Progenitor cell of endocrine pancreas (in vitro differentiated cells): ENCODE data around the gene ABCG5. TPM values are rescaled to one million over a fixed set of nuclear protein-coding genes. Genes with fewer than 3 reads are reported as not detected.
A peak's percentile ranks its signal among the peaks of the same experiment; 100 is the strongest.

Experiments
- DNase-seq: peaks from one replicate; pipeline ENCODE4 v3.0.0; 2021; ENCODE audit warnings: low spot score; ENCODE audit not compliant: unreplicated experiment
- H3K27ac Mint-ChIP-seq: 2 replicates; pipeline ENCODE4 v1.8.0; 2021; ENCODE audit warnings: mild to moderate bottlenecking, moderate library complexity, mixed read lengths
- H3K27me3 Mint-ChIP-seq: 2 replicates; pipeline ENCODE4 v1.8.0; 2021; ENCODE audit warnings: mixed read lengths
- H3K36me3 Mint-ChIP-seq: 2 replicates; pipeline ENCODE4 v1.8.0; 2022; ENCODE audit warnings: mixed read lengths; ENCODE audit not compliant: insufficient read depth
- H3K4me1 Mint-ChIP-seq: 2 replicates; pipeline ENCODE4 v1.8.0; 2021; ENCODE audit warnings: low read depth, mixed read lengths
- H3K4me3 Mint-ChIP-seq: 2 replicates; pipeline ENCODE4 v1.8.0; 2021; ENCODE audit warnings: low read depth, mild to moderate bottlenecking, moderate library complexity, mixed read lengths
- H3K9me3 Mint-ChIP-seq: 2 replicates; pipeline ENCODE4 v1.8.0; 2021; ENCODE audit warnings: low read depth, mixed read lengths
- CTCF ChIP-seq: fragments of 200-600 bp; sonication (generic); IDR thresholded peaks from one replicate; pipeline ENCODE4 v1.5.0; 2021; ENCODE audit warnings: antibody characterized with exemption, mild to moderate bottlenecking; ENCODE audit not compliant: unreplicated experiment
- long read RNA-seq: library from polyadenylated mRNA; unstranded; transcript quantifications from one replicate; pipeline ENCODE4 v2.0.0, GENCODE V29; 2020
- total RNA-seq: library from RNA; stranded (reverse); gene quantifications from 2 replicates; pipeline ENCODE4 v1.2.1, GENCODE V29; 2021

Gene ABCG5
- not detected in 2 replicates for total RNA-seq
- long read RNA-seq: 0 reads

- DNase-seq: no peak
- H3K4me1 Mint-ChIP-seq: no peaks in the 10 kb centered on the region
- no peak within 1 kb of the TSS for H3K27ac Mint-ChIP-seq
Measured at GRCh38 chr2:43838560-43839267, at the start of gene ABCG5, which contains the start of gene ABCG8. ABCG5 (minus strand) TSS chr2:43838839; CDS start chr2:43838679, 160 bp downstream. ABCG8 (plus strand) TSS chr2:43838971; CDS start chr2:43839054, 83 bp downstream.

GRCh38 chr2:43887176-43887575, 48.5 kb upstream of the ABCG5 start:
- no peak for DNase-seq
- H3K36me3 Mint-ChIP-seq: peaks cover 28% of the 10 kb centered on the region
- H3K27ac Mint-ChIP-seq: no peak overlapping the region
- no peak overlapping the region for H3K4me3 Mint-ChIP-seq
- no peak for TF ChIP-seq CTCF
- H3K27me3 Mint-ChIP-seq: no peaks in the 10 kb centered on the region
- peaks cover under 1% of the 10 kb centered on the region for H3K4me1 Mint-ChIP-seq
- no peaks in the 10 kb centered on the region for H3K9me3 Mint-ChIP-seq

More at GRCh38 chr2:43838560-43839267, at the start of gene ABCG5, which contains the start of gene ABCG8:
- no peak for TF ChIP-seq CTCF
- H3K27me3 Mint-ChIP-seq: peaks cover 5% of the 10 kb centered on the region
- H3K9me3 Mint-ChIP-seq: no peaks in the 10 kb centered on the region
- H3K4me3 Mint-ChIP-seq: no peak within 1 kb of the TSS
- no peaks in the 10 kb centered on the region for H3K36me3 Mint-ChIP-seq

- peaks cover 3% of the 10 kb centered on the region for H3K4me1 Mint-ChIP-seq
- H3K27me3 Mint-ChIP-seq: no peaks in the 10 kb centered on the region
- no peak overlapping the region for H3K4me3 Mint-ChIP-seq
- DNase-seq: no peak
- TF ChIP-seq CTCF: no peak
- peaks cover 22% of the 10 kb centered on the region for H3K36me3 Mint-ChIP-seq
- H3K27ac Mint-ChIP-seq: no peak overlapping the region
- H3K9me3 Mint-ChIP-seq: no peaks in the 10 kb centered on the region
Measured at GRCh38 chr2:43885132-43885632, 46.5 kb upstream of the ABCG5 start.

GRCh38 chr2:43884689-43885088, 46.0 kb upstream of the ABCG5 start:
- Mint-ChIP-seq H3K4me1 (peaks cover 3% of the 10 kb centered on the region), H3K9me3 (no peaks in the 10 kb centered on the region), H3K36me3 (peaks cover 18% of the 10 kb centered on the region), H3K27ac (no peak overlapping the region), H3K27me3 (no peaks in the 10 kb centered on the region), H3K4me3 (no peak overlapping the region)
- no peak for TF ChIP-seq CTCF
- no peak for DNase-seq

GRCh38 chr2:43882312-43882711, 43.7 kb upstream of the ABCG5 start:
- no peak for TF ChIP-seq CTCF
- Mint-ChIP-seq H3K27me3 (peaks cover 13% of the 10 kb centered on the region), H3K4me3 (no peak overlapping the region)

More at GRCh38 chr2:43882312-43882711, 43.7 kb upstream of the ABCG5 start:
- Mint-ChIP-seq H3K27ac (peak overlapping the region; percentile 38), H3K36me3 (peaks cover 4% of the 10 kb centered on the region), H3K9me3 (no peaks in the 10 kb centered on the region), H3K4me1 (peaks cover 3% of the 10 kb centered on the region)
- no peak for DNase-seq
